GM18868 (cell line): ENCODE measurements around the gene CHCHD6.

Experiments
- ATAC-seq: cut with Tn5 transposase; IDR thresholded peaks from one replicate; pipeline ENCODE4 v1.9.1; 2021; ENCODE audit warnings: mild to moderate bottlenecking, moderate library complexity; ENCODE audit not compliant: unreplicated experiment

Gene CHCHD6

GRCh38 chr3:126891141-126891540 is 187.1 kb downstream of the CHCHD6 start:
- ATAC-seq: no peak

DNA sequence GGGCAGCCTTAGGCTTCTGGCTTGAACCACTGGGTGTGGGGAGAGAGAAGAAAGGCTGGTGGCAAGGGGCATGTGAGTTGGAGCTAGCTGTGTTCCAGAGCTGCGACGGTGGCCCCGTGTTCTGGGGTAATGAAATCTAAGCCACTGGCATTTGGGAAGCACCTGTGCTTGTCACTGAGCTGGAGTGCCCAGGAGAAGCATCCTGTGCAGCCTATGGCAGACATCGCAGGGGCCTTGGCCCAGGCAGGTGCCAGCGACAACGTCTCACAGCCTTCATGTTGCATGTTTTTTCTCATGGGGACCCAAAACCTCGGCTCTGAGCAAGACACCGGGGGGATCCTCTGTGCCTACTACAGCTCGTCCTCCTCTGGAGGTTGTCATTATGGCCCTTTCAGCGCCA is 187.8 kb downstream of the CHCHD6 start:
- ATAC-seq: no peak

DNA sequence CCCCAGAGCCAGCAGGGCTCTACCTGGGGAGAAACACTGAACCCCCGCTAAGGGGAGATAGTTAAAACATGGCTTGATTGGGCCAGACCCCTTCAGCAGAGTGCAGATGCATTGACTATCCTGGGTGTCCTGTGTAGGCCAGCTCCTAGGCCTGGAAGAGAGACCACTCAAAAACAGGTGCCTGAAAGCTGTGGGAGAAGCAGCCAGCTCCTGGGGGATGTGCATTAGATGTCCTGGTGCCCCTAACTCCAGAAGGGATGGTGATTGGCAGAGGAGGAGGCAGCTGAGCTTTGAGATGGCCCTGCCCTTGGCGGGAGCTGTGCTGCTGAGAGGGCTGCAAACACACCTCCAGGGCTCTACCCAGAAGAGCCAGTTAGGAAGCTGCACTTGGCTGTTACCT is 189.6 kb downstream of the CHCHD6 start:
- no peak for ATAC-seq

DNA sequence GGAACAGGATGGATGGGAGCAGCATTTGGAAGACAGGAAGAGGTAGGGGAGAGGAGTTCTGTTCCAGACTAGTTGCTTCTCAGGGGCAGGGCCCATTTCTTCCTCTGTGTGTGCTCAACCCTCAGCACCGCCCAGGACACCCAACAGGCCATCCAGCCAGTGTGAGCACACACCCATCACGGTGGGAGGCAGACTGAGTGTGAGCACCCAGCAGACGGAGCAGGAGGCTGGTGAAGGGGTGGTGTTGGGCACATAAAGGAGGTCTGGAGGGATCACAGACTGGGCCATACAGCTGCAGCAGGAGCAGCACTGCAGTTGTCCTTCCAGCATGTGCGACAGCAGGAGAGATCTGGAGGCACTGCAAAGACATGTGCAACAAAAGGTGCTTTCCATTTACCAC is 190.4 kb downstream of the CHCHD6 start:
- no peak for ATAC-seq

- ATAC-seq: no peak
Measured at GRCh38 chr3:126895178-126896066, 191.4 kb downstream of the CHCHD6 start.

DNA sequence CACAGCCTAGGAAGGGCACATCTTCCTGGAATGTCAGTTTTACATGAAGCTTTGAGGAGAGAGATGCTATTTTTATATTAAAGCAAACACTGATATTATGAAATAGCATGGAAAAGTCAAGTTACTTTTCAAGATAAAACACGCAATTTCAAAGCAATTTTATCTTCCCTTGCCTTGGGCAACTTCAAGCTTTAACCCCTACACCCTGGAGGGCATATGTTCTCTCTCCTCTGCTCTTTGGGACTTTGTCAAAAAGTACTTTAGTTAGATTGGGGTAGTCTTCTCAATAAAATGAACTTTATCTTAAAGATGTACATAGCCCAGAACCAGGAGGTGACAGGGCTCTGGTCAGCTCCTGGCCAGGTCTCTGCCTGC is 192.0 kb downstream of the CHCHD6 start:
- no peak for ATAC-seq

- no peak for ATAC-seq
Measured at GRCh38 chr3:126896968-126897367, 192.9 kb downstream of the CHCHD6 start.

DNA sequence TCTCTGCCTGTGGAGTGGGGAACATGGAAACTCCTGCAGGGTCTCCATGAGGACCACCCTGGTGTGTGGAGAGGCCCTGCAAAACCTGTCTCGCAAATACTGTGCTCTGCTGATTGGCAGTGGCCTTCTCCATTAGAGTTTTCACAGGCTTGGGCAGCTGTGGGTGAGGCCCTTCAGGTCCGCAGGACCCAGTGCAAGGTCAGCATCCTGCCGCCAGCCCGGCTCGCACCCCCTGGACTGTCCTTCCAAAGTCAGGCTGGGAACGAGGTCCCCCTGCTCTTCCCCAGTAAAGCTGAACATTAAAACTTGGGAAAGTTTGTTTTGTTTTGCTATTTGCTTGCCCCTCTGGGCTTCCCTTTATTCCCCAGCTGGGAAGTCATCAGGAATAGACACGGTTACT is 193.9 kb downstream of the CHCHD6 start:
- ATAC-seq: no peak

DNA sequence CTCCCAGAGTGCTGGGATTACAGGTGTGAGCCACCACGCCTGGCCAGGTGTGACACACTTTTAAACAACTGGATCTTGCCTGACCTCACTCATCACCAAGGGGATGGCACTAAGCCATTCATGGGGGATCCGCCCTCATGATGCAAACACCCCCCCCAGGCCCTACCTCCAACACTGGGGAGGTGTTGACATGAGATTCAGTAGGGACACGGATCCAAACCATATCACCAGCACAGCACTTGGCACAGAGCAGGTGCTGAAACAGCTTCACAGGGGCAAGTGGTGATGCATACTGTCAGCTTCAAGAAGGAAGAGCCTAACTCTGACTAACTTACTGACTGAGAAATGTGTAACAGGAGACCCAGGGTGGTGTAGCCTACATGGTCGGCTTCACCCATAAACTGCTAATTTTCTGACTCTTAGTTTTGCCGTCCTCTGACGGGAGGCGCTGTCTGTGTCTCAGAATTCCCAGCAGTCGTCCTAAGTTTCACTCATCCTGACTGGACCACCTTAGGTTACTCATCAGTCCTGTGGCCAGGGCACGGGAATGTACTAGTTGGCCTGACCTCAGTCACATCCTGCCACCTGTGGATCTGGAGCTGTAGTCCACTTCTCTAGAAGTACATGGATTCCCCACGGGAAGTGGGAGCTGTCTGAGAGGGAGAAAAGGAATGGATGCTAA is 197.0 kb downstream of the CHCHD6 start:
- no peak for ATAC-seq

DNA sequence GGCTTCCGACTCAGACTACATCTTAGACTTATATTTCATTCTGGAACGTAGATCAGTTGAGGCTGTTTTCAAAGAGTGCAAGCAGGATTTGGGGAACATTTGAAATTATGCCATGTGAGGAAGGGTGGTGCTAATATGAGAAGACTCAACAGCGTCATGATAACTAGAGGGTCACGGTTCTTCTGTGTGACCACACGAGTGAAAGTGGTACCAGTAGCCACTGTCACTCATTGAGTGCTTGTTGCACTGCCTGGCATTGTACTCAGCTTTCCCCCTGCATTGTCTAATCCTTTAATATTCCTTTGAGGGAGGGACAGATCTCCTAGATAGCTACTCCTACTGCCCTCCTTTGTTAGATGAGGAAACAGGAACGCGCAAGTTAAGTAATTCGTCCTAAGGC is 197.6 kb downstream of the CHCHD6 start:
- ATAC-seq: no peak

- no peak for ATAC-seq
Measured at GRCh38 chr3:126903521-126903920, 199.5 kb downstream of the CHCHD6 start.

DNA sequence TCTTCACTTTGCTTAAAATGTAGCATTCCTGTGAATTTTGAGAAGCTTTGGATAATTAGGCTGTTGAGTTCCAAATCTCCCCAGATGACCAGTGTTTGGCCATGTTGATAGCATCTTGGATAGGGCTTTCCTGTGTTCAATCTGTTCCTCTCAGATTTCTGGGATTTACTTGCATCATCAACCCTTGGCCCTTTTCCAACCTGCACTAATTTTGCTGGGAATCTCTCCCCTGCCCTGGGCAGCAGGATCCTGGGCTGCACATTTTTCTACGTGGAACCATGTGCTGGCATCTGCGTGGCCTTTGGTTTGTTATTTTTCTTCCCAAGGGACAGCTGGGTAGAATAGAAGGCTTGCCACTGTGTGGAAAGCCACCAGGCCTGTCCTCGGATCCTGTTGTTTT is 203.5 kb downstream of the CHCHD6 start:
- ATAC-seq: no peak

DNA sequence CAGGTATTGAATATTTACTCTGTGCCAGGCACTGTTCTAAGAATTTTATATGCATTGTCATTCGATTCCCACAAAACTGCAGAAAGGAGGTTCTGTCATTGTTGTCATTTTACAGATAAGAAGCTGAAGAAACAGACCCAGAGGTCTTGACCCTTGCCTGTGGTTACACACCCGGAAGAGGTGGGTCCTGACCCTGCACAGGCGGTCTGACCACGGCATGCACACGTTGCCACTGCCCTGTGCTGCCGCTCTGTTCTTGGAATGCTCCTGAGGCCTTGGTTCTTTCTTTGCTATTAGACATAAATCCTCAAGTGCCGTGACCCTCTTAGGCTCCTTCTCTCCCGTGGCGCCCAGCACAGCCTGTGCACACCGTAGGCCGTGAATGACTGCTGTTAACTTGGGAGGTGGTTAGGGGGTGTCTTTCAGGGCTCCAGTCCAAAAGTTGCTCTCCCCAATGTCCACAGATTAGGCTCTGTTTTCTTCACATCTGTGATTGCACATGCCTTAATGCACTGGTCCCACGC is 204.8 kb downstream of the CHCHD6 start:
- no peak for ATAC-seq

GRCh38 chr3:126910231-126910630 is 206.2 kb downstream of the CHCHD6 start:
- no peak for ATAC-seq

- peak; percentile 95 for ATAC-seq
Measured at GRCh38 chr3:126911162-126912026, 207.4 kb downstream of the CHCHD6 start.

- ATAC-seq: no peak
Measured at GRCh38 chr3:126912027-126912422, 208.0 kb downstream of the CHCHD6 start.

DNA sequence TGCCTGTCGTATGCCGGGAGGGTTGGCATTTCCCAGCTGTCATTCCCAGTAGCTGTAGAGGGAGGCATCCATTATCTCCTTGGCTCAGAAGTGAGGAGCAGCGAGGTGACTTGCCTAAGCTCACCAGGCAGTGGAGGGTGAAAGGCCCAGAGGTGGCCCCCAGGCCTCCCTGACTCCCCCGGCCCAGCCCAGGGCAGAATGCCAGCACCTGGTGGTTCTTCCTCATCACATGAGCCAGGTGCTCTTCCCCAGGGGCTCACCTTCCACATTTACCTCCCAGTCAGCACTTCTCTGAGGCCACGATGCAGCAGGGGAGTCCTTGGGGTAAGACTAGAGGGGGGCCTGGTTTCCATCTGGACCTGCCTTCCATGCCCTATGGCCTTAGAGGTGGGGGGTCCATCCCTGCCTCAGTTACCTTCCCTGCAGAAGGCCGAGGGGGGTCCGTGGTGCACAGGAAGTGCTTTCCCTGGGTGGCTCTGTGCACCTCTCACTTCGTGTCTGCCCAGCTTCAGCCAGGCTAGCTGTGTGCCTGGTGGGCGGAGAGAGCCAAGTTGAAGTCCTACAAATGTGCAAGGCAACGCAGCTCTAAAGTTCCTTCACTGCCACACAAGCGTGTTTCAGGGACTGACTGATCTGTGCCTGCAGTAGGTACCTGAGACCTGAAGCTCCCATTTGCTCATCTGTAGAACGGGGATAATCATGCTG is 208.6 kb downstream of the CHCHD6 start:
- ATAC-seq: no peak

GRCh38 chr3:126913524-126913923 is 209.5 kb downstream of the CHCHD6 start:
- no peak for ATAC-seq

GRCh38 chr3:126914226-126914625 is 210.2 kb downstream of the CHCHD6 start:
- ATAC-seq: no peak

DNA sequence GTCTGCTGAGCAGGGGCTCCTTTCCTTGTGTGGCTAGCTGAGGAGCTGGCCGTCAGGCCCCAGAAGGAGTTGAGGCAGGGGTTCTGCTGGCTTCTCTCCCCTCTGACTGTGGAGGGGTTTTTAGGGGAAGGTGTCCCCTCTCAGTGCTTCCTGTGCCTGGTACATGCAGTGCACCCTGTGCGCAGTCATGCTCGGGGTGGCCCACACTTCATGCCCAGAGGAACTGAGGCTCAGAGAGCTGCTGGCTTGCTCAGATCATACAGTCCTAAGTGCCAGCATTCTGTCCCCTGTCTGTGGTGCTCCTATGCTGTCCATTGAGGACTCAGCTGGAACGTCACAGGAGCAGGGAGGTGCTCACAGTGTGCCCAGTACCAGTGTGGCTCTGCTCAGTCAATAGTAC is 211.0 kb downstream of the CHCHD6 start:
- no peak for ATAC-seq

GRCh38 chr3:126916546-126916945 is 212.5 kb downstream of the CHCHD6 start:
- no peak for ATAC-seq
